HG03103 (cell line): ENCODE results near the gene AKAP7.
"Not testable (repeated sequence)": the region's sequence is repeated elsewhere in the genome, so short reads cannot be mapped to it uniquely, and the experiment has no call there.

Experiments
- ATAC-seq: cut with Tn5 transposase; IDR thresholded peaks from one replicate; pipeline ENCODE4 v1.9.1; 2021; ENCODE audit warnings: low read depth; ENCODE audit not compliant: unreplicated experiment

AKAP7 gene

GRCh38 chr6:131135244-131136020 is at the start of gene AKAP7:
Gene AKAP7, plus strand, starts transcription at chr6:131135467. Its CDS starts 297 bp downstream, at chr6:131135764.
- ATAC-seq = peak; percentile 73

- not testable (repeated sequence) for ATAC-seq
These were observed 44.9 kb upstream of the AKAP7 start for GRCh38 chr6:131090339-131090738.

- ATAC-seq = not testable (repeated sequence)
These were observed 43.3 kb upstream of the AKAP7 start for GRCh38 chr6:131091944-131092343.

GRCh38 chr6:131093334-131093733 is 41.9 kb upstream of the AKAP7 start:
- no peak for ATAC-seq

- no peak for ATAC-seq
These were observed 38.5 kb upstream of the AKAP7 start for GRCh38 chr6:131096786-131097185.

- ATAC-seq = no peak
These were observed 33.2 kb upstream of the AKAP7 start for GRCh38 chr6:131101911-131102680.

- no peak for ATAC-seq
These were observed 32.0 kb upstream of the AKAP7 start for GRCh38 chr6:131103296-131103695.

- no peak for ATAC-seq
These were observed 31.4 kb upstream of the AKAP7 start for GRCh38 chr6:131103901-131104300.

- ATAC-seq = no peak
These were observed 28.1 kb upstream of the AKAP7 start for GRCh38 chr6:131107151-131107550.

GRCh38 chr6:131112249-131112648 is 23.0 kb upstream of the AKAP7 start:
- no peak for ATAC-seq

GRCh38 chr6:131115651-131116050 is 19.6 kb upstream of the AKAP7 start:
- ATAC-seq = no peak

- no peak for ATAC-seq
These were observed 18.9 kb upstream of the AKAP7 start for GRCh38 chr6:131116321-131116720.

GRCh38 chr6:131116755-131117360 is 18.4 kb upstream of the AKAP7 start:
- ATAC-seq = no peak

GRCh38 chr6:131117878-131118277 is 17.4 kb upstream of the AKAP7 start:
- ATAC-seq = no peak

- no peak for ATAC-seq
These were observed 13.3 kb upstream of the AKAP7 start for GRCh38 chr6:131122007-131122406.

- ATAC-seq = no peak
These were observed 12.8 kb upstream of the AKAP7 start for GRCh38 chr6:131122516-131122915.

GRCh38 chr6:131124336-131125071 is 10.8 kb upstream of the AKAP7 start:
- no peak for ATAC-seq

GRCh38 chr6:131125431-131125830 is 9.8 kb upstream of the AKAP7 start:
- ATAC-seq = no peak

GRCh38 chr6:131129689-131130553 is 5.3 kb upstream of the AKAP7 start:
- ATAC-seq = no peak

- ATAC-seq = no peak
These were observed 4.7 kb upstream of the AKAP7 start for GRCh38 chr6:131130554-131130940.
